ENCODE results near the gene ZBED4.

ZBED4 gene

GRCh38 chr22:49906071-49906798 is 52.6 kb downstream of the ZBED4 start:
- DNase-seq (ENCODE audit: low read depth): no peak
- TF ChIP-seq CTCF (conservative IDR thresholded peaks at IDR 0.05; ENCODE audit: low read length): no peak

DNA sequence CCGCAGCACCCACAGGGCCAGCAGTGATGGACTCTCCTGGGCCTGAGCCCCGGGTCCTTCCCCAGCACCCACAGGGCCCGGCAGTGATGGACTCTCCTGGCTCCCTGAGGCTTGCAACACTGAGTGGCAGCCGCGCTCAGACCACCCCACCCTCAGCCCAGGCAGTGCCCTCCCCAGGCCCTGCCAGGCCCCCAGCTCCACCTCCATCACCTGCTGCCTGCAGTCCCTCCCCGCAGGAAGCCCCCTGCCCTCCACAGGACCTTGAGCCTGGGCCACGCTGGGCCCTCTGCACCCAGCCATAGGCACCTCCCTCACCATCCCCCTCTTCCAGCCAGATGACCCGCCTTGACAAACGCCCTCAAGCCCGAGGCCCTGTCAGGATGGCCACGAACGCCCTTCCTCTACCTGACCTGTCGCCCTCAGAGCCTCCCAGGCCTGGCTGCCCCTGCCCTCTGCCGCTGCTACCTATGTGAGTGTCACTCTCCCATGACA is 53.2 kb downstream of the ZBED4 start:
- DNase-seq (ENCODE audit: low read depth): no peak
- H3K4me3 ChIP-seq (ENCODE audit: low read length): no peak overlapping the region
- TF ChIP-seq CTCF (conservative IDR thresholded peaks at IDR 0.05; ENCODE audit: low read length): no peak

More at GRCh38 chr22:49906071-49906798, 52.6 kb downstream of the ZBED4 start:
- H3K4me3 ChIP-seq (ENCODE audit: low read length): no peak overlapping the region

GRCh38 chr22:49907807-49908206 is 54.2 kb downstream of the ZBED4 start:
- TF ChIP-seq CTCF (conservative IDR thresholded peaks at IDR 0.05; ENCODE audit: low read length): no peak
- no peak for DNase-seq (ENCODE audit: low read depth)
- no peak overlapping the region for H3K4me3 ChIP-seq (ENCODE audit: low read length)

- no peak overlapping the region for H3K4me3 ChIP-seq (ENCODE audit: low read length)
- no peak for TF ChIP-seq CTCF (conservative IDR thresholded peaks at IDR 0.05; ENCODE audit: low read length)
- no peak for DNase-seq (ENCODE audit: low read depth)
Observed at GRCh38 chr22:49909476-49910205, 56.0 kb downstream of the ZBED4 start.

DNA sequence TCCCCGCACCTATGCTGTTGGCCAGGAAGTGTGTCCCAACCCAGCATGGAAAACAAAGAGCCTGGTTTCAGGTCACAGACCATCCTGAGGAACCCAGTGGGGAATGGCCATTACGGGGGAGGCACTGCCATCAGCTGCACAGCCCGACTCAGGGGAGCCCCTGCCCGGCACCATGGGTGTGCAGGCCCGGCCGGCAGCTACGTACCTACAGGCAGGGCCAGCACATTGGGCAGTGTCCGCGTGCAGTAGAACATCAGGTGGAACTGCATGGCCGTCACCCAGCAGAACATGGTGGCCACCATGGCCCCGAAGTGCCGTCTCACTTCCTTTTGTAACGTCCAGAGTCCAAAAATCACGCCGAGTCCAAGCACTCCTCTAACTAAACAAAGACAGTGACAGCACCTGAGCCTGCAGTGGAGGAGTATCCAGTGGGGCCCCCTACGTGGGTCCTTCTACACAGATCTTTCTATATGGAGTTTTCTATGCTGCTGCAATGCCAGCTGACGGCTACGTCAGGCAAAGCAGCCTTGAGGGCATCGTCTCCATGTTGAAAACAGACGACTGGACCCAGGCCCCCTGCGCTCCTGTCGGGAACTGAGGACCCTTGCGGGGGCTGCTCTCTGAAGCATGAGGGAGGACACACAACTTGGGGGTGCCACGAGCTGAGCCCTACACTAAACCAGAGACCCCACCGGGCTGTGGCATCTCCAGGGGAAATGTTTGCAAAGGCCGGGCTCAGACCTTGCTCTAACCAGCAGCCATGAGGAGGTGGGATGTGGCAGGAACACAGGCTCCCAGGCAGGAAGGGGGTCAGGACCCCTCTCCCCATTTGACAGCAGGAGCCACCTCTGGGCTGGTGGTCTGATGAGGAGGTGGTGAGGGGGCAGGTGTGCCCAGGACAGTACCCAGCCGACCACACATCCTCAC is 56.8 kb downstream of the ZBED4 start:
- no peak for TF ChIP-seq CTCF (conservative IDR thresholded peaks at IDR 0.05; ENCODE audit: low read length)
- no peak overlapping the region for H3K4me3 ChIP-seq (ENCODE audit: low read length)
- DNase-seq (ENCODE audit: low read depth): no peak

- H3K4me3 ChIP-seq (ENCODE audit: low read length): no peak overlapping the region
- no peak for TF ChIP-seq CTCF (conservative IDR thresholded peaks at IDR 0.05; ENCODE audit: low read length)
- no peak for DNase-seq (ENCODE audit: low read depth)
Observed at GRCh38 chr22:49911881-49912625, 58.4 kb downstream of the ZBED4 start.
